Vagina (tissue), 2 donors: ENCODE measurements around the gene PHLDB2.

Source experiments
- CTCF ChIP-seq, 3 experiments: fragments of 450-650 bp in 2 of 3; fragments of 200-600 bp in 1 of 3; sonication (generic) in 1 of 3; IDR thresholded peaks; one replicate each; pipeline ENCODE4 v1.5.1; 2017 to 2019; ENCODE audit warnings: antibody characterized with exemption in 3 of 3, mild to moderate bottlenecking in 2 of 3, moderate library complexity in 2 of 3
- POLR2A ChIP-seq, 2 donors: fragments of 450-650 bp; IDR thresholded peaks; one replicate each; pipeline ENCODE4 v1.6.1; 2017; ENCODE audit warnings: antibody characterized with exemption in 2 of 2, mild to moderate bottlenecking in 2 of 2, moderate library complexity in 2 of 2

GRCh38 chr3:111915905-111916304 lies 56.8 kb downstream of the PHLDB2 start:
- TF ChIP-seq CTCF (IDR thresholded peaks at IDR 0.05) = no peak
- no peak for TF ChIP-seq POLR2A (IDR thresholded peaks at IDR 0.05)
